ENCODE data around the gene CRB2. TPM values are rescaled to one million over a fixed set of nuclear protein-coding genes. Genes with fewer than 3 reads are reported as not detected.

The CRB2 gene
- total and polyA plus RNA-seq, 4 donors = 8.6 to 35.7 (median 13.9) TPM

GRCh38 chr9:123336959-123337358 lies 19.0 kb upstream of the CRB2 start:
- no peak overlapping the region for H3K27ac ChIP-seq (ENCODE audit: low read depth, low read length)
- H3K4me1 ChIP-seq (ENCODE audit: control insufficient read depth, insufficient read depth, low read length) = peaks cover 40% of the 10 kb centered on the region
- H3K4me3 ChIP-seq (ENCODE audit: low read depth, low read length) = no peak overlapping the region
- no peaks in the 10 kb centered on the region for H3K27me3 ChIP-seq (ENCODE audit: control insufficient read depth, insufficient read depth, low read length)
- no peak for DNase-seq (ENCODE audit: low read depth in 4 of 6, low spot score in 6 of 6)
- H3K36me3 ChIP-seq (ENCODE audit: control insufficient read depth, insufficient read depth, low read length) = no peaks in the 10 kb centered on the region
- H3K9me3 ChIP-seq (ENCODE audit: control insufficient read depth, insufficient read depth, low read length) = no peaks in the 10 kb centered on the region

- H3K4me1 ChIP-seq (ENCODE audit: control insufficient read depth, insufficient read depth, low read length) = peaks cover 43% of the 10 kb centered on the region
- H3K9me3 ChIP-seq (ENCODE audit: control insufficient read depth, insufficient read depth, low read length) = no peaks in the 10 kb centered on the region
- no peak overlapping the region for H3K4me3 ChIP-seq (ENCODE audit: low read depth, low read length)
- DNase-seq (ENCODE audit: low read depth in 4 of 6, low spot score in 6 of 6) = no peak
- 82% methylated on average over 4 of the region's 4 CpGs for WGBS (ENCODE audit: insufficient coverage)
- H3K36me3 ChIP-seq (ENCODE audit: control insufficient read depth, insufficient read depth, low read length) = no peaks in the 10 kb centered on the region
- no peaks in the 10 kb centered on the region for H3K27me3 ChIP-seq (ENCODE audit: control insufficient read depth, insufficient read depth, low read length)
- no peak overlapping the region for H3K27ac ChIP-seq (ENCODE audit: low read depth, low read length)
Observed at GRCh38 chr9:123337971-123338370, 18.0 kb upstream of the CRB2 start.

GRCh38 chr9:123338710-123339665 lies 17.0 kb upstream of the CRB2 start:
- Histone ChIP-seq H3K4me3 (ENCODE audit: low read depth, low read length) (no peak overlapping the region), H3K27me3 (ENCODE audit: control insufficient read depth, insufficient read depth, low read length) (no peaks in the 10 kb centered on the region), H3K36me3 (ENCODE audit: control insufficient read depth, insufficient read depth, low read length) (no peaks in the 10 kb centered on the region), H3K9me3 (ENCODE audit: control insufficient read depth, insufficient read depth, low read length) (no peaks in the 10 kb centered on the region), H3K27ac (ENCODE audit: low read depth, low read length) (peak overlapping the region; percentile 22), H3K4me1 (ENCODE audit: control insufficient read depth, insufficient read depth, low read length) (peaks cover 43% of the 10 kb centered on the region)
- peak in 1 of 6 donors; percentile 41 for DNase-seq (ENCODE audit: low read depth in 4 of 6, low spot score in 6 of 6)
- 81% methylated on average over 27 of the region's 35 CpGs for WGBS (ENCODE audit: insufficient coverage)

GRCh38 chr9:123339666-123340510 lies 16.1 kb upstream of the CRB2 start:
- no peak for DNase-seq (ENCODE audit: low read depth in 4 of 6, low spot score in 6 of 6)
- WGBS (ENCODE audit: insufficient coverage) = 71% methylated on average over 24 of the region's 32 CpGs
- H3K27ac ChIP-seq (ENCODE audit: low read depth, low read length) = peak overlapping the region; percentile 22
- no peaks in the 10 kb centered on the region for H3K36me3 ChIP-seq (ENCODE audit: control insufficient read depth, insufficient read depth, low read length)
- no peak overlapping the region for H3K4me3 ChIP-seq (ENCODE audit: low read depth, low read length)
- no peaks in the 10 kb centered on the region for H3K9me3 ChIP-seq (ENCODE audit: control insufficient read depth, insufficient read depth, low read length)
- H3K4me1 ChIP-seq (ENCODE audit: control insufficient read depth, insufficient read depth, low read length) = peaks cover 44% of the 10 kb centered on the region
- no peaks in the 10 kb centered on the region for H3K27me3 ChIP-seq (ENCODE audit: control insufficient read depth, insufficient read depth, low read length)

- Histone ChIP-seq H3K4me3 (ENCODE audit: low read depth, low read length) (no peak overlapping the region), H3K27me3 (ENCODE audit: control insufficient read depth, insufficient read depth, low read length) (no peaks in the 10 kb centered on the region), H3K4me1 (ENCODE audit: control insufficient read depth, insufficient read depth, low read length) (peaks cover 30% of the 10 kb centered on the region), H3K27ac (ENCODE audit: low read depth, low read length) (no peak overlapping the region), H3K36me3 (ENCODE audit: control insufficient read depth, insufficient read depth, low read length) (no peaks in the 10 kb centered on the region), H3K9me3 (ENCODE audit: control insufficient read depth, insufficient read depth, low read length) (no peaks in the 10 kb centered on the region)
- DNase-seq (ENCODE audit: low read depth in 4 of 6, low spot score in 6 of 6) = no peak
- WGBS (ENCODE audit: insufficient coverage) = 71% methylated on average over 5 of the region's 6 CpGs
Observed at GRCh38 chr9:123341816-123342215, 14.2 kb upstream of the CRB2 start.

GRCh38 chr9:123342247-123342646 lies 13.8 kb upstream of the CRB2 start:
- Histone ChIP-seq H3K27ac (ENCODE audit: low read depth, low read length) (no peak overlapping the region), H3K4me3 (ENCODE audit: low read depth, low read length) (no peak overlapping the region), H3K4me1 (ENCODE audit: control insufficient read depth, insufficient read depth, low read length) (peaks cover 30% of the 10 kb centered on the region), H3K36me3 (ENCODE audit: control insufficient read depth, insufficient read depth, low read length) (no peaks in the 10 kb centered on the region), H3K9me3 (ENCODE audit: control insufficient read depth, insufficient read depth, low read length) (no peaks in the 10 kb centered on the region), H3K27me3 (ENCODE audit: control insufficient read depth, insufficient read depth, low read length) (no peaks in the 10 kb centered on the region)
- DNase-seq (ENCODE audit: low read depth in 4 of 6, low spot score in 6 of 6) = no peak
- 82% methylated on average over 5 of the region's 5 CpGs for WGBS (ENCODE audit: insufficient coverage)

GRCh38 chr9:123343443-123344191 lies 12.4 kb upstream of the CRB2 start:
- Histone ChIP-seq H3K27me3 (ENCODE audit: control insufficient read depth, insufficient read depth, low read length) (no peaks in the 10 kb centered on the region), H3K4me3 (ENCODE audit: low read depth, low read length) (no peak overlapping the region), H3K36me3 (ENCODE audit: control insufficient read depth, insufficient read depth, low read length) (no peaks in the 10 kb centered on the region), H3K4me1 (ENCODE audit: control insufficient read depth, insufficient read depth, low read length) (peaks cover 30% of the 10 kb centered on the region), H3K9me3 (ENCODE audit: control insufficient read depth, insufficient read depth, low read length) (no peaks in the 10 kb centered on the region), H3K27ac (ENCODE audit: low read depth, low read length) (no peak overlapping the region)
- WGBS (ENCODE audit: insufficient coverage) = 76% methylated on average over 9 of the region's 13 CpGs
- DNase-seq (ENCODE audit: low read depth in 4 of 6, low spot score in 6 of 6) = no peak

GRCh38 chr9:123344192-123344949 lies 11.6 kb upstream of the CRB2 start:
- Histone ChIP-seq H3K4me1 (ENCODE audit: control insufficient read depth, insufficient read depth, low read length) (peaks cover 25% of the 10 kb centered on the region), H3K27ac (ENCODE audit: low read depth, low read length) (no peak overlapping the region)
- DNase-seq (ENCODE audit: low read depth in 4 of 6, low spot score in 6 of 6) = no peak

GRCh38 chr9:123345567-123345955 lies 10.4 kb upstream of the CRB2 start:
- Histone ChIP-seq H3K4me3 (ENCODE audit: low read depth, low read length) (no peak overlapping the region), H3K36me3 (ENCODE audit: control insufficient read depth, insufficient read depth, low read length) (no peaks in the 10 kb centered on the region), H3K27ac (ENCODE audit: low read depth, low read length) (no peak overlapping the region), H3K4me1 (ENCODE audit: control insufficient read depth, insufficient read depth, low read length) (peaks cover 23% of the 10 kb centered on the region), H3K9me3 (ENCODE audit: control insufficient read depth, insufficient read depth, low read length) (no peaks in the 10 kb centered on the region), H3K27me3 (ENCODE audit: control insufficient read depth, insufficient read depth, low read length) (no peaks in the 10 kb centered on the region)
- WGBS (ENCODE audit: insufficient coverage) = 69% methylated on average over 3 of the region's 6 CpGs
- no peak for DNase-seq (ENCODE audit: low read depth in 4 of 6, low spot score in 6 of 6)

More at GRCh38 chr9:123344192-123344949, 11.6 kb upstream of the CRB2 start:
- Histone ChIP-seq H3K36me3 (ENCODE audit: control insufficient read depth, insufficient read depth, low read length) (no peaks in the 10 kb centered on the region), H3K4me3 (ENCODE audit: low read depth, low read length) (no peak overlapping the region), H3K27me3 (ENCODE audit: control insufficient read depth, insufficient read depth, low read length) (no peaks in the 10 kb centered on the region), H3K9me3 (ENCODE audit: control insufficient read depth, insufficient read depth, low read length) (no peaks in the 10 kb centered on the region)
- WGBS (ENCODE audit: insufficient coverage) = 95% methylated on average over 6 of the region's 9 CpGs

All from spinal cord (tissue), 10 donors.